ENCODE data around the gene DUSP6. TPM values are rescaled to one million over a fixed set of nuclear protein-coding genes. Genes with fewer than 3 reads are reported as not detected.

Gene DUSP6
- total and polyA plus RNA-seq, 8 donors: 115 to 333 (median 202) TPM

GRCh38 chr12:89389755-89390661 is 37.7 kb upstream of the DUSP6 start:
- Histone ChIP-seq H3K27ac (peak overlapping the region; percentile 46 to 77), H3K4me1 (peaks cover 11 to 75% of the 10 kb centered on the region in 2 donors), H3K4me3 (no peak overlapping the region), H3K36me3 (no peaks in the 10 kb centered on the region), H3K9me3 (no peaks in the 10 kb centered on the region), H3K27me3 (no peaks in the 10 kb centered on the region)
- DNase-seq (no peak), ATAC-seq (peak; percentile 83)
- no peak for TF ChIP-seq CTCF (IDR thresholded peaks at IDR 0.05)
- intact Hi-C loops (cut with DNase I): no loop called here

- ATAC-seq (no peak), DNase-seq (no peak)
- Histone ChIP-seq H3K27ac (no peak overlapping the region), H3K27me3 (no peaks in the 10 kb centered on the region), H3K9me3 (no peaks in the 10 kb centered on the region), H3K4me1 (peaks cover 31 to 70% of the 10 kb centered on the region in 2 donors), H3K36me3 (no peaks in the 10 kb centered on the region), H3K4me3 (no peak overlapping the region)
- no peak for TF ChIP-seq CTCF (IDR thresholded peaks at IDR 0.05)
- intact Hi-C loops (cut with DNase I): no loop called here
Measured at GRCh38 chr12:89386138-89386537, 33.8 kb upstream of the DUSP6 start.

DNA sequence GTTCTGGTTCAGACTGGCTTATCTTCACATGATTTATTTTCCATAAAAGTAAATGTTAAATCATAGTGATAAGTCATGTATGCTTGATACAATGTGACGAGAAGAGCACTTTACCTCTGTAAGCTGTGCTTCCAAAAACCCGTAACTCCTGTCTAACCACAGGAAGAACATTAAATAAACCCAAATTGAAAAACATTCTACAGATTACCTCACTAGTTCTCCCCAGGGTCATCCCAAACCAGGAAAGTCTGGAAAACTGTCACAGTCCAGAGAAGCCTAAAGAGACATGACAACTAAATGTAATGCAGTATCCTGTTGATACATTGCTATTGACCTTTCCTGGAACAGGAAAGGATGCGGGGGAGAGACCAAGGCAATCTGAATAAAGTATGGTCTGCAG is 32.5 kb upstream of the DUSP6 start:
- no peaks in the 10 kb centered on the region for H3K36me3 ChIP-seq
- intact Hi-C loops (cut with DNase I): no loop called here
- no peaks in the 10 kb centered on the region for H3K27me3 ChIP-seq
- H3K4me1 ChIP-seq: peaks cover 20 to 56% of the 10 kb centered on the region in 2 donors
- no peak overlapping the region for H3K4me3 ChIP-seq
- no peak for TF ChIP-seq CTCF (IDR thresholded peaks at IDR 0.05)
- H3K27ac ChIP-seq: peak overlapping the region; percentile 60 to 75
- ATAC-seq: peak; percentile 23
- no peak for DNase-seq
- H3K9me3 ChIP-seq: no peaks in the 10 kb centered on the region

- no peak overlapping the region for H3K4me3 ChIP-seq
- H3K36me3 ChIP-seq: no peaks in the 10 kb centered on the region
- peaks cover 20 to 50% of the 10 kb centered on the region in 2 donors for H3K4me1 ChIP-seq
- ATAC-seq: peak; percentile 89
- intact Hi-C loops (cut with DNase I): no loop called here
- peak in 3 of 4 donors; percentile 53 to 78 (median 67) for DNase-seq
- TF ChIP-seq CTCF (IDR thresholded peaks at IDR 0.05): no peak
- H3K9me3 ChIP-seq: no peaks in the 10 kb centered on the region
- H3K27ac ChIP-seq: peak overlapping the region; percentile 60 to 75
- no peaks in the 10 kb centered on the region for H3K27me3 ChIP-seq
Measured at GRCh38 chr12:89384050-89384758, 31.9 kb upstream of the DUSP6 start.

Data from left lung (tissue), 10 donors.